Ovary (tissue), 3 donors: Measurements from ENCODE around the gene FNDC11.

Experiments
- POLR2A ChIP-seq: fragments of 450-650 bp; IDR thresholded peaks from one replicate; pipeline ENCODE4 v1.6.1; 2017; ENCODE audit warnings: antibody characterized with exemption, mild to moderate bottlenecking, moderate library complexity
- TF ChIP-seq, protein P1 (sequence below), 3 donors: fragments of 450-650 bp in 2 of 3; fragments of 200-600 bp in 1 of 3; IDR thresholded peaks; one replicate each; pipeline versions ENCODE4 v1.5.1 to v1.8.0; 2016 to 2022; ENCODE audit warnings: antibody characterized with exemption in 3 of 3, mild to moderate bottlenecking in 1 of 3
- donor health status: DM: no; HTN: no; CAD: no.

DNA sequence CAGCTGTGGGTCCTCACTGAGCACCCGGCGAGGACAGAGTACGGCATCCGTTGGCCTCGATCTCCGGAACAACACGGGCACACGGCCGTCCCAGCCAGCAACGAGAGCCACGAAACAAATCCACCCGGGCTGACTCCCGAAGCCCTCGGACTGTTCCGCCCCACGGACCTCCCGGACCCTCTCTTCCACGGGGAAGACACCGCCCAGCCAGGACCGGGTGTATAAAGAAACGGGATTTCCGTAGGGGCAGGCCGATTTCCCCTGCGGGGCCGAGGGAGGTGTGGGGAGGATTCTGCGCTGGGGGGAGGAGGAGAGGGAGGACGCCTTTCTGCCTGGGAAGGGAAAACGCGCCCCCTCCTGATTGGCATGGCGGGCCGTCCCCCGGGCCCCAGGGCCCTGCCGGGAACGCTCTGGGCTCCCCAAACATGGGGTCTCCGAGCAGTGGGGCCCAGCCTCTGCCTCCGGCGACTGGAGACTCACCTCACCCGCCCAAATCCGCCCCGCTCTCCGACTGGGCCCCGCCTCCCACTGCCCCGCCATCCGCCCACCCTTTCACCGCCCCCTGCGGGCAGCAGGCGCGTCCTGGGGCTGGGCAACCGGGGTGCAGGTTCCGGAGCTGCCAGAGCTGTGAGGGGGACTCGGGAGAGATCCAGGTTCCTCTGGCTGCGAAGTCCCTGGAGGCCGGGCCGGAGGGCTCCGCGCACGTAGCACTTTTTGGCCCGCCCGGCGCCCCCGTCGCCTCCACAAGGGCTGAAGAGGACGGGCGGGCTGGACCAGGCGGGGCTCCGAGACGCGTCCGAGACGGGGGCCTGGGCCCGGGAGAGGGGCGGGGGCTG, 34.1 kb upstream of the FNDC11 start:
- TF ChIP-seq, protein P1, sequence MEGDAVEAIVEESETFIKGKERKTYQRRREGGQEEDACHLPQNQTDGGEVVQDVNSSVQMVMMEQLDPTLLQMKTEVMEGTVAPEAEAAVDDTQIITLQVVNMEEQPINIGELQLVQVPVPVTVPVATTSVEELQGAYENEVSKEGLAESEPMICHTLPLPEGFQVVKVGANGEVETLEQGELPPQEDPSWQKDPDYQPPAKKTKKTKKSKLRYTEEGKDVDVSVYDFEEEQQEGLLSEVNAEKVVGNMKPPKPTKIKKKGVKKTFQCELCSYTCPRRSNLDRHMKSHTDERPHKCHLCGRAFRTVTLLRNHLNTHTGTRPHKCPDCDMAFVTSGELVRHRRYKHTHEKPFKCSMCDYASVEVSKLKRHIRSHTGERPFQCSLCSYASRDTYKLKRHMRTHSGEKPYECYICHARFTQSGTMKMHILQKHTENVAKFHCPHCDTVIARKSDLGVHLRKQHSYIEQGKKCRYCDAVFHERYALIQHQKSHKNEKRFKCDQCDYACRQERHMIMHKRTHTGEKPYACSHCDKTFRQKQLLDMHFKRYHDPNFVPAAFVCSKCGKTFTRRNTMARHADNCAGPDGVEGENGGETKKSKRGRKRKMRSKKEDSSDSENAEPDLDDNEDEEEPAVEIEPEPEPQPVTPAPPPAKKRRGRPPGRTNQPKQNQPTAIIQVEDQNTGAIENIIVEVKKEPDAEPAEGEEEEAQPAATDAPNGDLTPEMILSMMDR (IDR thresholded peaks at IDR 0.05) = peak in 2 of 3 donors; percentile 35 to 44
- no peak for TF ChIP-seq POLR2A
